HEK293T (cell line): ENCODE data around the gene PLCB2.

Experiments used
- ARNT ChIP-seq: fragments of 450-650 bp; IDR thresholded peaks from 2 replicates; pipeline ENCODE4 v1.6.1; 2017; ENCODE audit warnings: mild to moderate bottlenecking
- BHLHE40 ChIP-seq: fragments of 450-650 bp; IDR thresholded peaks from 2 replicates; pipeline ENCODE4 v1.6.1; 2016; ENCODE audit warnings: mild to moderate bottlenecking, moderate library complexity, borderline replicate concordance
- FOXA1 ChIP-seq: fragments of 450-650 bp; IDR thresholded peaks from 2 replicates; pipeline ENCODE4 v1.6.1; 2016; ENCODE audit warnings: mild to moderate bottlenecking
- FOXM1 ChIP-seq: fragments of 450-650 bp; IDR thresholded peaks from 2 replicates; pipeline ENCODE4 v1.6.1; 2017; ENCODE audit warnings: mild to moderate bottlenecking, borderline replicate concordance
- HDGF ChIP-seq: fragments of 450-650 bp; IDR thresholded peaks from 2 replicates; pipeline ENCODE4 v1.6.1; 2017; ENCODE audit warnings: antibody characterized with exemption, borderline replicate concordance
- LEF1 ChIP-seq: fragments of 450-650 bp; IDR thresholded peaks from 2 replicates; pipeline ENCODE4 v1.6.1; 2017; ENCODE audit warnings: mild to moderate bottlenecking, borderline replicate concordance
- PKNOX1 ChIP-seq: fragments of 450-650 bp; IDR thresholded peaks from 2 replicates; pipeline ENCODE4 v1.6.1; 2016
- SP1 ChIP-seq: fragments of 450-650 bp; IDR thresholded peaks from 2 replicates; pipeline ENCODE4 v1.6.1; 2017
- SUZ12 ChIP-seq: fragments of 450-650 bp; IDR thresholded peaks from 2 replicates; pipeline ENCODE4 v1.6.1; 2016; ENCODE audit warnings: mild to moderate bottlenecking
- TARDBP ChIP-seq: fragments of 450-650 bp; IDR thresholded peaks from 2 replicates; pipeline ENCODE4 v1.6.1; 2016

DNA sequence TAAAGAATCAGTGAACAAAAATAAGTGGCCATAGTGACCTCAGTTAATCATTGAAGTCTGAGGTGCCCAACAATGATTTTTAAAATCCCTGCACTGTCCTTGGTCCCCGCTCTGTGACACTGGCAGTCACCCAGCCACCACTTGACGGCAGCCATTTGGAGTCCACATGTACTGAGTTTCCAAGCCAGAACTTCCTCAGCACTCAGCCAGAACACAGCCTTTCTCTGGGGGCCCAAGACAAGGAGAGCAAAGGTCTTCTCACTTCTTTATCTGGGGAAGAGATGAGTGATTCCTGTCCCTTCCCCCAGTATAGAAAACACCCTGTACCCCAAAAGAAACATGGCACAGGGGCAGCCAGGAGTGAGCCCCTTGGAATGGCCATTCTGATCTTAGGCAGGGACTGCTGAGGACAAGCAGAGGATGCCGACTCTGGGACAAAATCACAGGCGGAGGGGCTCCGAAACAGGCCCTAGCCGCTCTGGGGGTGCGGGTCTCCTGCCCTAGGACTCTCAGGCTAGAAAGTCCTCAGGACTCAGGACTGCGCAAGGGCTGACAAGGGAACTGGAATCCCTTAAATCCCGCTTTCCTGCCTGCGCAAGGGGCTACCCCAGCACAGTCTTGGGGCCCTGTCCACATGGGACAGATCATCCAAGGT is 56.1 kb downstream of the PLCB2 start:
- no peak for TF ChIP-seq LEF1
- no peak for TF ChIP-seq FOXM1
- TF ChIP-seq ARNT: no peak
- TF ChIP-seq SP1: no peak
- TF ChIP-seq BHLHE40: no peak
- no peak for TF ChIP-seq PKNOX1
- TF ChIP-seq HDGF: no peak
- no peak for TF ChIP-seq SUZ12
- TF ChIP-seq TARDBP: no peak
- no peak for TF ChIP-seq FOXA1
